Keratinocyte (primary cell): ENCODE data around the gene ARMC5. TPM values are rescaled to one million over a fixed set of nuclear protein-coding genes. Genes with fewer than 3 reads are reported as not detected.

ENCODE experiments used
- DNase-seq: peaks from one replicate; pipeline ENCODE4 v3.0.0-alpha.2; 2011; ENCODE audit warnings: low read depth, missing footprints, low spot score
- FAIRE-seq: peaks from 2 replicates; lab custom pipeline; 2011; peaks lifted over from hg19 to GRCh38; lab: Jason Lieb, UNC
- H2AFZ ChIP-seq: 2 replicates; pipeline ENCODE4 v1.6.0; 2012; ENCODE audit warnings: low read length, control low read depth, inconsistent platforms; ENCODE audit not compliant: control insufficient read depth
- H3K27ac ChIP-seq: 2 replicates; pipeline ENCODE4 v1.5.1; 2011; ENCODE audit warnings: low read length; ENCODE audit not compliant: control insufficient read depth, insufficient read depth
- H3K27me3 ChIP-seq: 3 replicates; pipeline ENCODE4 v1.6.0; 2011; ENCODE audit warnings: low read length; ENCODE audit not compliant: control insufficient read depth, insufficient read depth; ENCODE audit errors: extremely low read depth
- H3K36me3 ChIP-seq, 2 experiments: 2 replicates in 1 of 2; 3 replicates in 1 of 2; pipeline ENCODE4 v1.5.1; 2011; ENCODE audit warnings: low read length in 2 of 2, mild to moderate bottlenecking in 1 of 2; ENCODE audit not compliant: control insufficient read depth in 2 of 2, insufficient read depth in 2 of 2; ENCODE audit errors: extremely low read depth in 1 of 2
- H3K4me1 ChIP-seq: 3 replicates; pipeline ENCODE4 v1.5.1; 2011; ENCODE audit warnings: low read length; ENCODE audit not compliant: control insufficient read depth, insufficient read depth; ENCODE audit errors: extremely low read depth
- H3K4me2 ChIP-seq: 3 replicates; pipeline ENCODE4 v1.6.0; 2011; ENCODE audit warnings: low read depth, low read length; ENCODE audit not compliant: control insufficient read depth, insufficient read depth; ENCODE audit errors: extremely low read depth
- H3K4me3 ChIP-seq, 3 experiments: fragments of 200-600 bp in 1 of 3; sonication (generic) in 1 of 3; 2 replicates in 2 of 3; 3 replicates in 1 of 3; pipeline ENCODE4 v1.5.1; 2011 to 2016; ENCODE audit warnings: low read length in 3 of 3, mild to moderate bottlenecking in 3 of 3, control low read depth in 2 of 3, inconsistent platforms in 1 of 3, low read depth in 1 of 3, mixed read lengths in 1 of 3, mixed run types in 1 of 3, moderate library complexity in 1 of 3; ENCODE audit not compliant: control insufficient read depth in 2 of 3, insufficient read depth in 2 of 3; ENCODE audit errors: extremely low read depth in 1 of 3
- H3K79me2 ChIP-seq: 2 replicates; pipeline ENCODE4 v1.6.0; 2012; ENCODE audit warnings: low read length; ENCODE audit not compliant: control insufficient read depth, insufficient read depth
- H3K9ac ChIP-seq: 3 replicates; pipeline ENCODE4 v1.6.0; 2011; ENCODE audit warnings: low read length; ENCODE audit not compliant: control insufficient read depth, insufficient read depth; ENCODE audit errors: extremely low read depth
- H3K9me1 ChIP-seq: 3 replicates; pipeline ENCODE4 v1.6.0; 2011; ENCODE audit warnings: low read length; ENCODE audit not compliant: control insufficient read depth, insufficient read depth; ENCODE audit errors: extremely low read depth
- H3K9me3 ChIP-seq: 2 replicates; pipeline ENCODE4 v1.5.1; 2012; ENCODE audit warnings: low read depth, low read length; ENCODE audit not compliant: control insufficient read depth
- H4K20me1 ChIP-seq: 3 replicates; pipeline ENCODE4 v1.6.0; 2011; ENCODE audit warnings: low read length; ENCODE audit not compliant: control insufficient read depth, insufficient read depth; ENCODE audit errors: extremely low read depth
- CTCF ChIP-seq, 3 experiments: IDR thresholded peaks in 1 of 3; conservative IDR thresholded peaks in 1 of 3; optimal IDR thresholded peaks in 1 of 3; 2 replicates in 2 of 3; 3 replicates in 1 of 3; pipeline versions ENCODE3 to v1.5.1; 2011; ENCODE audit warnings: low read length in 3 of 3, mild to moderate bottlenecking in 3 of 3, moderate library complexity in 2 of 3, control low read depth in 1 of 3, inconsistent platforms in 1 of 3; ENCODE audit not compliant: insufficient read depth in 2 of 3; ENCODE audit errors: extremely low read depth in 1 of 3
- EZH2 ChIP-seq: IDR thresholded peaks from one replicate; pipeline ENCODE4 v1.6.1; 2012; ENCODE audit warnings: inconsistent platforms, mild to moderate bottlenecking, low read length, moderate library complexity
- dilution Hi-C: fragments of 300-500 bp; cut with MboI; formaldehyde crosslinking; loops from one replicate; pipeline ENCODE4 v1.7.0; 2020; ENCODE audit warnings: low sequenced_read_pairs; ENCODE audit not compliant: extremely low pct_ligation_motif_present
- polyA plus RNA-seq, 5 experiments: library from polyadenylated mRNA; depleted of rRNA in 3 of 5; stranded (reverse) in 3 of 5; stranded (forward) in 1 of 5; unstranded in 1 of 5; fragments of >200 nt; gene quantifications; 1 replicate in 1 of 5; 2 replicates in 3 of 5; 3 replicates in 1 of 5; pipeline versions ENCODE4 v1.2.1 to v1.2.3, GENCODE V29; 2011 to 2012; ENCODE audit warnings: missing spikeins in 2 of 5, low read depth in 1 of 5, low replicate concordance in 1 of 5

The ARMC5 gene
- polyA plus RNA-seq, 1 donor (not counting 4 experiments of a cell fraction or from before 2014, with no cell fraction given): 3.0 TPM

- peaks cover 40% of the 10 kb centered on the region for H3K79me2 ChIP-seq
- peaks cover 9% of the 10 kb centered on the region for H4K20me1 ChIP-seq
- H3K4me2 ChIP-seq: no peak overlapping the region
- TF ChIP-seq EZH2 (no peak), CTCF (optimal IDR thresholded peaks at IDR 0.05 in 1 of 3, IDR thresholded peaks at IDR 0.05 in 1 of 3, conservative IDR thresholded peaks at IDR 0.05 in 1 of 3; ENCODE audit: extremely low read depth in 1 of 3, insufficient read depth in 2 of 3, low read length in 3 of 3) (peak; percentile 25 to 52 (median 45))
- dilution Hi-C loops: no loop called here
- FAIRE-seq (no peak), DNase-seq (no peak)
- H3K4me3 ChIP-seq: no peak overlapping the region
- H3K27me3 ChIP-seq: no peaks in the 10 kb centered on the region
- H3K9ac ChIP-seq: no peak overlapping the region
- H3K9me3 ChIP-seq: no peaks in the 10 kb centered on the region
- H3K36me3 ChIP-seq: peaks cover 0 to 15% of the 10 kb centered on the region in 2 experiments
- H3K9me1 ChIP-seq: peaks cover 6% of the 10 kb centered on the region
- no peak overlapping the region for H2AFZ ChIP-seq
- H3K4me1 ChIP-seq: peaks cover 71% of the 10 kb centered on the region
- H3K27ac ChIP-seq: no peak overlapping the region
Observed at GRCh38 chr16:31455601-31456314, 3.5 kb upstream of the ARMC5 start.

DNA sequence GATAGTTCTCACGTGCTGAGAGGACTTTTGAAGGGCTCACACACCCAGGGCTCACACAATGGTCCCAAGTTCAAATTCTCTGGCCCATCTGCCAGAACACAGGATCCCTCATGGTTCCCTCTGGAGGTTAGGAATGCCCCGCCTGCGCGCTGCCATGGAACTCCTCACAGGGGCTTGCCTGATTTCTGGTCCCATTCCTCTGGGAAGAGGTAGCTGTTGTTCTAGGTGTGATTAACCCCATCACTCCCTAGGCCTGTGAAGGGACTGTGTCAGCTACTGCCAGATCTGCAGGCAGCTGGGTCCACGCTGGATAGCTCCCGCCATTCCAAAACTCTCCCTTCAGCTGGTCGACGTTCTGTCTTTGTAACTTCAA lies 2.3 kb upstream of the ARMC5 start:
- H3K4me1 ChIP-seq: peaks cover 65% of the 10 kb centered on the region
- dilution Hi-C loops: no loop called here

More for the DNA sequence above, 2.3 kb upstream of the ARMC5 start:
- Histone ChIP-seq H3K79me2 (peaks cover 40% of the 10 kb centered on the region), H3K9ac (peak overlapping the region; percentile 94), H3K9me1 (peaks cover 6% of the 10 kb centered on the region), H3K4me3 (peak overlapping the region in 2 of 3 experiments; percentile 95 to 96), H4K20me1 (peaks cover 9% of the 10 kb centered on the region), H3K27me3 (no peaks in the 10 kb centered on the region), H3K9me3 (no peaks in the 10 kb centered on the region), H3K27ac (no peak overlapping the region), H2AFZ (no peak overlapping the region), H3K36me3 (peaks cover 2 to 15% of the 10 kb centered on the region in 2 experiments), H3K4me2 (peak overlapping the region; percentile 94)
- DNase-seq (no peak), FAIRE-seq (no peak)
- TF ChIP-seq EZH2: no peak
